GM19351 (cell line): Measurements from ENCODE around the gene CCDC86.
"Not testable (repeated sequence)": the region's sequence is repeated elsewhere in the genome, so short reads cannot be mapped to it uniquely, and the experiment has no call there.

Experiments used
- ATAC-seq: cut with Tn5 transposase; IDR thresholded peaks from one replicate; pipeline ENCODE4 v1.9.1; 2021; ENCODE audit warnings: mild to moderate bottlenecking, moderate library complexity; ENCODE audit not compliant: unreplicated experiment

CCDC86 gene

DNA sequence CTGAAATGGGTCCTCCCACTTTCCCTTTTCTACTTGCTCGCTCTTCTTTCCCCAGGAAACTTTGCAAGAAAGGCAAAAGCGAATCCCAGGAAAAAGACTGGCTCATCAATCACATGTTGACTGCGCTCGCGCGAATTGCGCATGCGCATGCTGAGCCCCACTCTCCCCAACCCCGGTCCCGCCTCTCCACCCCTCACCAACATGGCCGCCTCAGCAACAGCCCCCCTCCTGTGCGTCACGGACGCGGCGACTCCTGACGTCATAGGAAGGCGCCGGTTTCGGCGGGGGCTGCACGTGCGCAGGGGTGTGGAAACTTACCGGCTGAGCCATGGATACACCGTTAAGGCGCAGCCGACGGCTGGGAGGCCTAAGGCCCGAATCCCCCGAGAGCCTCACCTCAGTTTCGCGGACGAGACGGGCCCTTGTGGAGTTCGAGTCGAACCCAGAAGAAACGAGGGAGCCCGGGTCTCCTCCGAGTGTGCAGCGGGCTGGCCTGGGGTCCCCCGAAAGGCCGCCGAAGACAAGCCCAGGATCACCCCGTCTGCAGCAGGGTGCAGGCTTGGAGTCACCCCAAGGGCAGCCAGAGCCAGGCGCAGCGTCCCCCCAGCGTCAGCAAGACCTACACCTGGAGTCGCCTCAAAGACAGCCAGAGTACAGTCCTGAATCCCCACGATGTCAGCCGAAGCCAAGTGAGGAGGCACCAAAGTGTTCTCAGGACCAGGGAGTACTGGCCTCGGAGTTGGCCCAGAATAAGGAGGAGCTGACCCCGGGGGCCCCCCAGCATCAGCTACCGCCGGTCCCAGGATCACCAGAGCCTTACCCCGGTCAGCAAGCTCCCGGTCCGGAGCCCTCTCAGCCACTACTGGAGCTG is at the start of gene CCDC86:
CCDC86 (plus strand) TSS at position 317 of the 871 bp plus-strand sequence; CDS start at position 329, 12 bp downstream.
- ATAC-seq = peak; percentile 85

DNA sequence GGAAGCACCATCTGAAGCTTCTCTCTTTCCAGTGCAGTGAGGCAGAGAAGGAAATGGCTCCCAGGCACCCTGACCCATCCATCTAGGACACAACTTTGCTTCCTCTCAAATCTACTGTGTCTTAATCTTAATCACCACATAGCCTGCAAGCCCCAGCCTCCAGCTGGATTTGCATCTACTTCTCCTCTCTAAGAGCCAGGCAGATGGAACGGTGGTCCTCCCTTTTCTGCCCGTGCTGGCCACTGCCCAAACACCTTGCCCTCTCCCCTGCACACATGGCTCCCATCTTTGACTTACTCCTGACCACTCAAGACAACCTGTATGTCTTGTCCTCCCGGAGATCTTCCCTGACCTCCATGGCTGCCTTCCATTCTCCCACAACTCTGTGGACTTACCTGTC is 49.4 kb upstream of the CCDC86 start:
- no peak for ATAC-seq

GRCh38 chr11:60795291-60795690 is 46.6 kb upstream of the CCDC86 start:
- ATAC-seq = no peak

DNA sequence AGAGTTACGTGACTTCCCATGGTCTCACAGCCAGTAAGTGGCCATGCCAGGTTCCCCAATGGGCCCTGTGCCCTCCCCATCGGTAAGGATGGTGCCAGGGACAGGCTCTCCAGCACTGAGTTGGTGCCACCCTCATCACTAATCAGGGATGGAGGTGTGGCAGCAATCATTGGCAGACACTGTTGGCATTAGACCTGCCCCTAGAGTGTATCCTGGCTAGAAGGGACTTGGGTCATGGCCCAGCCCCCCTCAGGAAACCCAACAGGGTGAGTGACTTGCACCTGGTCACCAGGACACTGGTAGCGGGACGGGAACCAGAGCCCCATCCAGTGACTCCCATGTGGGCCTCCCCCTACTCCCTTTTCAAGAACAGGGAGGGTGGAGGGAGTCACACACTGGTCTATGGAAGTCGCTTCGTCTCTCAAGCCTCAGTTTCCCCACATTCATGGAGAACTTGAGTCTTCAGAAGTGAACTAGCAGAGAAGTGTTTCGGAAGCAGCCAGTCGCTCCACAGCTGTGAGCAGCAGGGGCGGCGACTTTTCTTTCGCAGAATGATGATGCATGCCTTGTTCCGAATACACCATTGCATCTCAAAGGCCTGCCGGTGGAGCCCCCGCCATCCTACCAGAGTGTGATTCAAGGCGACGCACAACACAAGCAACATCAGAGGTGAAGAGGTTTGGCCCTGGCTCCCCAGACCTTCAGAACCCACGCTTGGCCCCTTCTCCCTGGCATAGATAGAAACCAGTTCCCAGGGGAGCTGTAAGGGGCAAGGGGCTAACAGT is 43.9 kb upstream of the CCDC86 start:
- ATAC-seq = no peak

- no peak for ATAC-seq
Observed at GRCh38 chr11:60798631-60799030, 43.3 kb upstream of the CCDC86 start.

GRCh38 chr11:60801194-60801593 is 40.7 kb upstream of the CCDC86 start:
- no peak for ATAC-seq

DNA sequence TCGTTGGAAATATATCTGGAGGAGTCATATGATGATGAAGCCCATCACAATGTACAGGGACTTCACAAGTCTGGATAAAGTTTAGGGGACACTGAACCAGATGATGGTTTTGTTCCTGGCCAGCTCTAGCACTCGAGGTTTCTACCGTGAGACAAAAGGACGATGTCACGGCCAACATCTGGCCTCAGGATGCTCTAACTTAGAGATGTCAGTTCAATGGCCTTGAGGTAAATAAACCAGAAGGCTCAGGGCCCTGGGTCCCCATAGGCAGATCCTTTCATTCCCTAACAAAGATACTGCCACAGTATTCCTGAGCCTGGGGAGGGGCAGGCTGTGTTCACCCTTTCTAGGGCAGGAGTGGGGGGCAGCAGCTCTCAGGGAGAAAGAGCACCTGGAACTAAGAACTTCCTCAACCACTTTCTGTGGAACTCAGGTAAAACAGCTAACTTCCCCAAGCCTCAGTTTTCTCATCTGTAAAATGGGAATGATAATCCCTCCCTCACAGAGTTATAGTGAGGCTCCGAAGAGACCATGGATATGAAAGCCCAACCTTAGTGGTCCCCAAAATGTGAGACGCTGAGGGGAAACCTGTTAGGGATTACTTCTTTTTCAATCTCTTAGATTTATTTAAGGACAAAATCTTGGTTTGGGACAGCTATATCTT is 38.5 kb upstream of the CCDC86 start:
- ATAC-seq = no peak

GRCh38 chr11:60809249-60809648 is 32.7 kb upstream of the CCDC86 start:
- no peak for ATAC-seq

- no peak for ATAC-seq
Observed at GRCh38 chr11:60809691-60810090, 32.2 kb upstream of the CCDC86 start.

GRCh38 chr11:60810151-60810550 is 31.8 kb upstream of the CCDC86 start:
- ATAC-seq = no peak

GRCh38 chr11:60810569-60810968 is 31.3 kb upstream of the CCDC86 start:
- no peak for ATAC-seq

- no peak for ATAC-seq
Observed at GRCh38 chr11:60813324-60813723, 28.6 kb upstream of the CCDC86 start.

DNA sequence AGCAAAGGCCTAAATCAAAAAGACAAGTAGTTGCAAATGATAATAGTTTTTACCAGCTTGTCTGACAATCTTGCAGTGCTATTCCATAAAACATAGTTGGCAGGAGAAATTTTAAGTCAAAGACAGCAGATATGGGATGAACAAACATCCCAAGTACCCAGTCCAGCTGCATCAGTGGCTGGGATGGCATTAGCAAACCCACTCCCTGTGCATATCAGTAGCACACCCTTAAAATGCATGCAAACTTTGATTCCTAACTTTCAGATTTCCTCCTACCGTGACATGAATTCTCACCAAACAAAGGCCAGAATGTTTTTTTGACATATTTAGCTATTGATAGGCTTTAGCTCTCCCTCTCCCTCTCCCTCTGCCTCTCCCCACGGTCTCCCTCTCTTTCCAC is 27.8 kb upstream of the CCDC86 start:
- ATAC-seq = no peak

DNA sequence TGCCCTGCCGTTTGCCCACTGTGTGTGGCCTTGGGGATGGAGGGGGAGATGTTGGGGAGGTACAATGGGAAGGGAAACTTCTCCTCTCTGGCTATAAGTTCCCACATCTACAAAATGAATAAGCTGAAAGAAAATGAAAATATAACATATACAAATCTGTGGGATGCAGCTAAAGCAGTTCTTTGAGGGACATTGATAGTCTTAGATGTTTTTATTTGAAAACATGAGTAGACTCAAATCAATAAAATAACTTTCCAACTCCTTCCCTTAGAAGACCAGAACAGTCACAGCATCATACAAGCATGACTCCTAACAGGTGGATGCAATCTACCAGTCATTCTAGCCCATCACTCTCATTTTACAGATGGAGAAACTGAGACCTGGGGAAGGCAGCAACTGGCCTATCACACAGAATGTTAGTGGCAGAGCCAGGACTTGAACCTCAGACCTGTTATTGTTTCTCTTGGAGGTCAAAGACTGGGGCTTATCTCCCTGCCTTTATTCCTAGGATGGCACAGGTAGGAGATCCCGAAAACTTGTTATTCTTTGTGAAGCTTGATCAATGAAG is 25.2 kb upstream of the CCDC86 start:
- no peak for ATAC-seq

DNA sequence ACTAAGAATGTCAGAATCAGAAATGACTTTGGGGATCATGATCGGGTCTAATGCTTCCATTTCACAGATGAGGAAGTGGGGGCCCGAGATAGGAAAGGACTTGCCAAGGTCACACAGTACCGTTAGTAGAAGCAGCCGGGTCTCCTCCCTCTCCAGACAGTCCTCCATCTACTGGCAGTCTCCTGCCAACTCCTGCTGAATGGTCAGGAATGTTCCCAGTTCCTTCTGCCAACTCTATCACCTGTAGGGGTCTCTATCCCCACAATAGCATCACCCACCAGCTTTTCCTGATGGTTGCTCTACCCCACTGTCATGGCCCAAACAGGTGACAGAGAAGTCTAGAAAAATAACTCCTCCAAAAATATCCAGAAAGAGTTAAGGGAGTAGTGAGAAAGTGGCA is 23.9 kb upstream of the CCDC86 start:
- ATAC-seq = no peak

DNA sequence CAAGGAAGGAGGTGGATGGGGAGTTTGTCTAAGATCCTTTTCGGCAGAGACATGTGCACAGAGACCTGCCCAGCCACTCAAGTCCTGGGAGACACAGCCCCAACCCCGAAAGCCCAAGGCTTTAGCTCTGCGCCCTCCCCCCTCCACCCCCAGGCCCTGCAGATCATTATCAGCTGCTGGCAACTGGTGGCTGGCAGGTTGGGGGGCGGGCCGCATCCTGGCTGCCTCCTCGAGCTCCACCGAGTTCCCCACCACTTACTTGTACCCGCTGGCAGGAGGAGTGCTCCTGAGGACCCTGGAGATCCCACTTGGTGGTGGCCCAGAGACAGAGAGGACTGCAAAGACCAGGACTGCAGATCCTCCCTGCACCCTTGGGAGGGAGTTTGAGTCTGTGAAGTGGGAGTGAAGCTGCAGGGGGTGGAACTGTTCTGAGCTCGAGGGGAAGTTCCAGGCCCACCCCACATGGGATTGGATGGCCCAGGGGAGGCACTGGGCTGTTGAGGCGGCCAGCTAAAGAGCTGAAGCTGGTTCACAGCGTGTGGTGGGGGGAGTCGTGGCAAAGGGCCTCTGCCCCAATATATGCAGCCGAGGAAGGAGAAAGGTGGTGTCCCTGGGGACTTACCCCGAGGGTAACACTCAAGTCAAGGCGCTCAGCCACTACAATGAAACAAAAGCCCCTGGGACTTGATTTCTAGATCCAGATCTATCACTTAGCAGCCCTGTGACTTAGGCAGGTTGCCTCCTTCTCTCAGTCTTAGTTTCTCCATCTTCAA is 19.9 kb upstream of the CCDC86 start:
- no peak for ATAC-seq

GRCh38 chr11:60823745-60824306 is 18.1 kb upstream of the CCDC86 start:
- not testable (repeated sequence) for ATAC-seq

GRCh38 chr11:60825118-60825517 is 16.8 kb upstream of the CCDC86 start:
- no peak for ATAC-seq

GRCh38 chr11:60825790-60826189 is 16.1 kb upstream of the CCDC86 start:
- ATAC-seq = no peak
